Medulla oblongata (tissue), 1 donor: ENCODE results near the gene TXNRD2.

Experiments used
- DNase-seq: peaks from one replicate; pipeline ENCODE4 v3.0.0-alpha.2; 2015; ENCODE audit errors: extremely low spot score

TXNRD2 gene

DNA sequence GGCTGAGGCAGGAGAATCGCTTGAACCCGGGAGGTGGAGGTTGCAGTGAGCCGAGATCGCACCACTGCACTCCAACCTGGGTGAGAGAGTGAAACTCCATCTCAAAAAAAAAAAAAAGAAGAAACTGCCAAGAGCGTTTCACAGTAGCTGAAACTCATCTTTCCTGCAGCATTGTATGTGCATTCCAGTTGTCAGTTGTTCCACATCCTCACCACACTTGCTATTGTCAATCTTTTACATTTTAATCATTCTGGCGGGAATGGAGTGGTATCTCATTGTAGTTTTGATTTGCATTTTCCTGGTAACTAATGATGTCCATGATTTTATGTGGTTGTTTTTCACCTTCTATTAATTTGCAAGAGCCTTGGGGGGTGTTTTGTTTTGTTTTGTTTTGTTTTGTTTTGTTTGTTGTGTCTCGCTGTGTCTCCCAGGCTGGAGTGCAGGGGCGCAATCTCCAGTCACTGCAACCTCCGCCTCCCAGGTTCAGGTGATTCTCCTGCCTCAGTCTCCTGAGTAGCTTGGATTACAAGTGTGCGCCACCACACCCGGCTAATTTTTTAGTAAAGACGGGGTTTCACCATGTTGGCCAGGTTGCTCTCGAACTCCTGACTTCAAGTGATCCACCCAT is 78.9 kb downstream of the TXNRD2 start:
- DNase-seq = no peak

DNA sequence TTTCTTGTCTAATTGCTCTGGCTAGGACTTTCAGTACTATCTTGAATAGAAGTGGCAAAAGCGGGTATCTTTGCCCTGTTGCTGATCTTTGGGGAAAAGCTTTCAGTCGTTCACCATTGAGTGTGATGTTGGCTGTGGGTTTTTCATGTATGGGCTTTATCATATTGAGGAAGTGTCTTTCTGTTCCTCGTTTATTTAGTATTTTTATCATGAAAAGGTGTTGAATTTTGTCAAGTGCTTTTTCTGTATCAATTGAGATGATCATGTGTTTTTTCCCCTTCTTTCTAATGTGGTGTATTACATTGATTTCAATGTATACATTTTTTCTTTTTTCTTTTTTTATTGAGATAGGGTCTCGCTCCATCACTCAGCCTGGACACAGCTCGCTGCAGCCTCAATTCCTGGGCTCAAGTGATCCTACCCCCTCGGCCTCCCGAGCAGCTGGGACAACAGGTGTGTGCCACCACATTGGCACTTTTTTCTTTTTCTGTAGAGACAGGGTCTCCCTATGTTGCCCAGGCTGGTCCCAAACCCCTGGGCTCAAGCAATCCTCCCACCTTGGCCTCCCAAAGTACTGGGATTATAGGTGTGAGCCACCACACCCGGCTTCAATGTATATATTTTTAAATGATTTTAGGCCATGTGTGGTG is 81.6 kb downstream of the TXNRD2 start:
- no peak for DNase-seq

DNA sequence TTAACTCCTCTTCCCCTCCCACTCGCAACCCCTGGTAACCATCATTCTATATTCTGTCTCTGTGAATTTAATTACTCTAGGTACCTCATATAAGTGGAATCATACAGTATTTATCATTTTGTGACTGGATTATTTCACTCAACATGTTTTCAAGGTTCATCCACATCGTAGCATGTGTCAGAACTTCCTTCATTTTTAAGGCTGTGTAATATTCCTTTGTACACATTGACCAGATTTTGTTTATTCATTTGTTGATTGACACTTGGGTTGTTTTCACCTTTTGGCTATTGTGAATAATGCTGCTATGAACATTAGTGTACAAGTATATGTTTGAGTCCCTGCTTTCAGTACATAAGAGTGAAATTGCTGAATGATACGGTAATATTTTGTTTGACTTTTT is 84.2 kb downstream of the TXNRD2 start:
- DNase-seq = no peak

DNA sequence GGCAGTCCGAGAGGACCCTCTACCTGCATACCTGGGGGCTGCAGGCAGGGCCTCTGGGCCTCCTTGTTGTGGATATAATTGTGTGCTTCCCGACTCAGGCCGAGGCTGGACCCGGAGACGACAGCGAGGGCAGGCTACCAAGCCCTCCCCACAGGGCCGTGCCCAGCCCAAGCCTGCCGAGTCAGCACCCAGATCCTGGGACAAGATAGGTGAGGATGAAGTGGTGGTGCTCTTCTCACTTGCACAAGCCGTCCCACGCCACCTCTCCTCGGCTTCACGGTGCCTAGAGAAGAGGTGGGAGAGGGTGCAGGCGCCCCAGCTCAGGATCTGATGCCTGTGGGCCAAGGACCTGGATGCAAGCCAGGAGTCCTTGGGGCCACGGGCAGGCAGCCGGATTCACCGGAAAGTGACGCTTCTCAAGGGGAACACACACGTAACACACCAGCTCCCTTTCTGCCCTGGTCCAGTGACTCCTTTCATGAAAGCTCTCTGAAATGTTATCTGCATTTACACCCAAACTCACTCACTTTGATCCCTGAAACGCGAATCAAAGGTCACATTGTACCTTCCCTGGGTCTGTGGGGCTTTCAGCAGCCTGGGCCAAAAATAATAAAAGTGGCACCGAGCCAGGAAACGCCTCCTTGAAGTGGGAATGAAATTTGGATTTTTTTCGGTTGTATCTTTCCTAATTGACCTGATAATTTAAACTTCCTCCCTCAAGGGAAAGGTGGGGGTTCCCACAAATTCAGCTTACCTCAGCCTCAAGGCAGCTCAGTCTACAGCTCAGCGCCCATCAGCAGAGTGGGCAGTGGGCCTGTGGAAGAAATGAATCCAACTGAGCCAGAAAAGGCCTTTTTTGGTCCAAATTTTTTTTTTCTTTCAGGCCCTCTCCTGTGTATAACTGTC is 85.9 kb downstream of the TXNRD2 start:
- peak; percentile 62 for DNase-seq

DNA sequence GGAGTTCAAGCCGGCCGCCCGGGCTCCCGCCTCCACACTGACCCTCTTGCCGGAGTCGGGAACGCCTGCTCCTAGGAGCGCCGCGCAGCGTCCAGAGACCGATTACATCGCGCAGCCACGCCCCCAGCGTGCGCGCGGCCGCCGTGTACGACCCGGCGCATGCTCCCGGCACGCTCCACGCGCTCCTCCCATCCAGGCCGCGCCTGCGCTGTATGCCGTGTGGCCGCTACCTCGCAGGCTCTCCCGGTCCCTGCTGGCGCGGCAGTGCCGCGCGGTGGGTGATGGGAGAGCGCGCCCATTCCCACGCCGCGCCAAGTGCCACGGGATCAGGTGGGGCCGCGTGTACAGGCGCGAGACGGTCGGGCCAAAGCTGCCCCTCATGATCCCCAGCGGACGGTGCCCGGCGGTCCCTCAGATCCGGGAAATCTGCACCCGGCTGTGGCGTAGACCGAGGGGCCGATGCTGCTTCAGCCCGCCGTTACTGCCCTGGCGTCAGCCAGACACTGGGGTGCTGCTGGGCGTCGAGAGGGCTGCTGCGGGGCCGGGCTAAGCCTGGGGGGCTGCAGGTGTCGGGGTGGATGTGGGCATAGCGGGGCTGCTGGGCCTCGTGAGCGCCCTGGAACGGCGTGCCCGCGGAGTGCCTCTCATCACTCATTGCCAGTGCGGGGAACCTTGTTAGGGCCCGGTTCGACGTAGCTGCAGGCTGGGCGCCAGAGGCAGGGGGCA is 86.7 kb downstream of the TXNRD2 start, which contains the start of the genes GNB1L and RTL10:
TSS of gene GNB1L (minus strand) at position 97 of the 726 bp plus-strand sequence. CDS start 33,519 bp downstream, outside the sequence.
TSS of gene RTL10 (minus strand) at position 97 of the 726 bp plus-strand sequence. CDS start 2,613 bp downstream, outside the sequence.
- DNase-seq = peak; percentile 97

DNA sequence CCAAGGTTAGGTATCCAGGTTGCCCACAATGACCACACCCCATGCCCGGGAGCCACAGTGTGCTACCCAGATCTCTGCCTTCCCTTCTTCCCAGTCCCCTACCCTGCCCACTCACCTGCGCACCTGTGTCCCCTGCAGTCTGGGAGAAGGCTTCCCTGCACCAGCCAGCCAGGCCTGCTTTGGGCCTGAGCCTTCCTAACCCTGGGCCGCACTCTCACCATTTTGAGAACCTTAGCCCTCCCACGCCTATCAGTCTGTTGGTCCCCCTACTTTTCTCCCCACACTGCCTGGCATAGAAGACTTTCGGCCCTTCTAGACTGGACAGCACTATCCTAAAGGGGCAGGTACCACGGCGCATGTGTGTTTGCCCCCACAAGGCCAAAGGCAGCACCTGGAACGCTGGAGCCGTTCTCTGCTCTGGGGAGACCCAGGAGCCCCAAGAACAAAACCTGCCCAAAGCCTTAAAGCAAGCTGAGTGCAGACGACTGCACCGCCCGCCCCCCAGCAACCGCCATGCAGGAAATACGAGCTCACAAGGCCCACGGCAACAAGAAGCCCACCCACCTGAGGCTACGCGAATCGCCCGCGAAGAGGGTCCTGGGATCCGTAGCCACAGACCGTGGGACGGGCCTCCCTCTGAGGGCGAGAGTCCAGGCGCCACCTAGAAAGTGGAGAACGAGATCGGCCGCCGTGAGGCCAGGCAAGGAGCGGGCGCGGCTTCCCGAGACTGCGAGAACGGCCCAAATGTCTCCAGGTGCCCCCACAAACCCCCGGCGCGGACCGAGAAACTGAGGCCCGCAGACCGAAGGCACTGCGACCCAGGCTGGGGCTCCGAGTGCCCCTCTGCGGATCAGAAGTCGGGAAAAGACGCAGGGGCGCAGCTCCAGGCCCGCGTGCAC is 87.5 kb downstream of the TXNRD2 start:
- peak; percentile 13 for DNase-seq

DNA sequence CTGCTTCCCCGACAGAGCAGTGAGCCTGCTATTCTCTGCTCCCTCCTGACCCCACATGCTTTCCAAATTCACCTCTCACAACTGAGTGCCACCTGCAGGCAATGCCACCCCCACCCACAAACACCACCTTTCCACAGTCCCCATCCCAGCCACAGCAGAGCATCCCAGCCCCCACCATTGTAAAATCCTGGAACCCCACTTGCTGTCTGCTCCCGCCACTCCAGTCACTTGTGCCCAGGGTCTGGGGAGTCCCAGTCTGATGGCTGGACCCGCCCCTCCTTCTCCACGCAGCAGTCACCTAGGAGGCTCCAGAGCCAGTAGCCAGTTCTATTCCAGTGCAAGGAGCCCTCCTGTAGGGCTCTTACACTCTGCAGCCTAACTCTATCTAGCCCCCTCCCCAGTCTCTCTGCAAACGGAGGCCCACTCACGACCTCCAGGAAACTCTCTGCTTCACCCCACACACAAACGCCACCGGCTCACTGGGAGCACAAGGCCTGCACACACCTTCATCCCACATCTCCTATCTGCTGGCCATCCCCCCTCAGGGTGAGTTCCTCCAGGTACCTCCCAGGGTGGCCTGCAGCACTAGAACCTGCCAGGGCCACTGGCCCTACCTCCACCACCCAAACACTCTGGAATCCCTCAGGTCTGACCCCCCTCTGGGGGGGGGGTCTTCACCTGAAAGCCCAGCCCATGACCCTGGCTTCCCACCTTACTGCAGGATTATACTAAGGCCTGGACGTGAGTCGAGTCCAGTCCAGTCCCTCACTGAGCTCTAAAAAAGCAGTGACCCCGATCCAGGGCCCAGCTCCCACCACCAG is 88.3 kb downstream of the TXNRD2 start:
- no peak for DNase-seq

DNA sequence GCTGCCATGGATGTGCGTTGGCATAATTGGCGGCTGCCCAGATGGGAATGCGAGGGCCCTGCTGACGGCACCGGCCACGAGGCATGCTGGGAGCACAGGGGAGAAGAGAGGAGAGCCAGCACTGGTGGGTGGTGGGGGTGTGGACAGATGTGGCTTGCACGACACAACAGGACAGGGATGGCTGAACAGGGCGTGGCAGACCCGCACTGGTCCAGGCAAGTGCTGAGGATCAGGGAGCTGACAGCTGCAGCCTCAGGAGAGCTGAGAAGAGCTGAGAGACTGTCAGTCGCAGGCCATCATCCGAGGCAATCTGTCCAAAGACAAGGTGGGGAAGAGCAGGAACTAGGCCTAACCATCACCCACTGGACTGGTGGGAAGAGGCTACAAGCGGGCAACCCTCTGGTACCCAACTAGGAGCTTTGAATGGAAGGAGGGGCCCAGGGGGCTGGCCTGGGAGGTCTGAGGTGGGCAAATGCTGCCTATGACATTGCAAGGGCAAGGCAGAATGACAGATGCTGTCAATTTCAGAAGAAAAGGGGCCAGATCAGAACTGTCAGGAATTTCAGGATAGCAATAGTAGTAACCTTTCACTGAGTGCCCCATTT is 89.3 kb downstream of the TXNRD2 start:
- DNase-seq = no peak

DNA sequence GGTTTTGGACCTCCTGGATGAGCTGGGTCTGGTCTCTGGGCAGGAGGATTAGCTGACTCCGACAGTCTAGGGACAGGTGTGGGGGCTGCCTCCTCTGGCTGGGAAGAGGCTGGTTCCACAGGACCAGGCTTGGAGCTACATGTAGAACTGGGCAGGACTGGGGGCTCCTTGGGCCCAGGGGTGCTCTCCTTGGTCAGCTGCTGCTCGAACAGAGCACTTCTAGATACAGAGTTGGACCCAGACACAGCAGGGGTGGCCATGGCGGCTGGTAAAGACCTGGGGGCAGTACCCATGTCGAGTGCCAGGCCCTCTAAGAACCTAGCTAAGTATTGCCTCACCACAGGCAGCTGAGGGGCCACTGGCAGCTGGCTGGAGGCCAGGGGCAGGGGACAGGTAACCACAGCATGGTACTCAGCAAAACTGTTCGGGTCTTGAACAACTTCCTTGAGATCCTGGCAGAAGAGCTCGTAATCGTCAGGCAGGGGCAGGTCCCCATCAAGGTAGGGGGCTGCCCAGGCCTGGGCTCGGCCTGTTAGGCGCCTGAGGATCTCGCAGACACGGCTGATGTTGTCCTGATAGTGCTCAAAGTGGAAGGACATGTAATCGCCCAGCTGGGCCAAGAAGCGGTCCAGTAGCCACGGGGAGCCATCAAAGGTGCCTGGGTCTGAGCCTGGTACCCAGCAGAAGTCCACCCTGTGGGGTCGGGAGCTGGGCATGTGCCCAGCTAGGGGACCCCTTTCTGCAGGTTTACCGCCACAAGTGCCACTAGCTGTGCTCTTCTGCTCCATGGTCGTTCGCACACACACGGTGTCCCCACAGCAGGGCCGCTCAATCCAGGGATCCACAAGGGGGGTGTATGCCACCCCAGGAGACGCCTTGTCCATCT is 90.1 kb downstream of the TXNRD2 start:
- DNase-seq = no peak

DNA sequence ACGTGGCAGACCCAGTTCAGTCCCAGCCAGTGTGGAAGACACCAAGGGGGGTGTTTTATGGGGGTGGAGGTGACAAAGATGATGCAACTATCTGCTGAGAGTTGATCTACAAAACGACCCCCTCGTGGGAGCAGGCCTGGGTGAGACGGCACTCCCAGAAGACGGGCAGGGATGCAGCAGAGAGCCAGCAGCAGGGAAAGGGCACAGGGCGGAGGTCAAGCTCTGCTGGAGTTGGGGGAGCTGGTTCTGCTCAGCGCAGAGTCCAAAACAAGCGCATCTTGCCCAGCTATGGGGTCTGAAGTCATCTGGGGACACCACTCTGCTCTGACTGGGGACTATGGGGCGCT is 90.9 kb downstream of the TXNRD2 start:
- no peak for DNase-seq

DNA sequence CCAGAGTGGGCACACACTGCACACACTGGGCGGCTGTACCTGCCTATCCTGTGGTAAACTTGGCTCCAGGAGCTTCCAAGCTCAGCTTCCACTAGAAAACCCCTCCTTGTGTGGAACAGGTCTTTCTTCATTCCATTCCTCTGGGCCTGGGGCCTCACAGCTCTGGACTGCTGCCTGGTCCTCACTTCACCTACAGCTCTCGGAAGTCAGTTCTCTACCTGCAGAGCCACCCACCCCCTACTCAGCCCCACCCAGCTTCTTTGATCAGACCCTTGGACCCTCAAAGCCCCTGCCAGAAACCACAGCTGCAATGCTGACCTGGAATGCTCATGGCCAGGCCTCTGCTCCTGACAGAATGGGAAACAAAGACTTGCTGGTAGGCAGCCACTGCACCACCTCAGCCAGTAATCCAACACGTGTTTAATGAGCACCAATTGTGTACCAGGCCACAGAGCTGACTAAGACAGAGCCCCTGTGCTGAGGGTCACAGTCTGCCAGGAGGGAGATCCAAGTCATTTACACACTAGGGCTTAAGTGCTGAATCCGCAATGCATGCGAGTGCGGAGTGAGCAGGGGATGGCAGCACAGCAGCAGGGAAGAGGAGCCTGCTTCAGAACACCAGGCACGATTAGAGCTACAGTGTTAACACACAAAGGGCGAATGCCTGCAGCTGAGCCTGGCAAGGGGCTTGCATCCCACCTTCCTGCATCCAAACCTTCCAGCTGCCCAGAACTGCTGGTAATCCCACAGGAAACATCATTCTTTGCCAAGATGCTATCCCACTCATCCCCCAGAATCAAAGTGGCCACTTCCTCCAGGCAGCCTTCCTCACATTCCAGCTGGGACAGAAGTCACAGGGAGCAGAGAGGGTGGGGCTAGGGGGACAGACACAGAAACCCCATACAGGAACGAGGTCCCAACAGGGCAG is 91.5 kb downstream of the TXNRD2 start:
- DNase-seq = peak; percentile 8

DNA sequence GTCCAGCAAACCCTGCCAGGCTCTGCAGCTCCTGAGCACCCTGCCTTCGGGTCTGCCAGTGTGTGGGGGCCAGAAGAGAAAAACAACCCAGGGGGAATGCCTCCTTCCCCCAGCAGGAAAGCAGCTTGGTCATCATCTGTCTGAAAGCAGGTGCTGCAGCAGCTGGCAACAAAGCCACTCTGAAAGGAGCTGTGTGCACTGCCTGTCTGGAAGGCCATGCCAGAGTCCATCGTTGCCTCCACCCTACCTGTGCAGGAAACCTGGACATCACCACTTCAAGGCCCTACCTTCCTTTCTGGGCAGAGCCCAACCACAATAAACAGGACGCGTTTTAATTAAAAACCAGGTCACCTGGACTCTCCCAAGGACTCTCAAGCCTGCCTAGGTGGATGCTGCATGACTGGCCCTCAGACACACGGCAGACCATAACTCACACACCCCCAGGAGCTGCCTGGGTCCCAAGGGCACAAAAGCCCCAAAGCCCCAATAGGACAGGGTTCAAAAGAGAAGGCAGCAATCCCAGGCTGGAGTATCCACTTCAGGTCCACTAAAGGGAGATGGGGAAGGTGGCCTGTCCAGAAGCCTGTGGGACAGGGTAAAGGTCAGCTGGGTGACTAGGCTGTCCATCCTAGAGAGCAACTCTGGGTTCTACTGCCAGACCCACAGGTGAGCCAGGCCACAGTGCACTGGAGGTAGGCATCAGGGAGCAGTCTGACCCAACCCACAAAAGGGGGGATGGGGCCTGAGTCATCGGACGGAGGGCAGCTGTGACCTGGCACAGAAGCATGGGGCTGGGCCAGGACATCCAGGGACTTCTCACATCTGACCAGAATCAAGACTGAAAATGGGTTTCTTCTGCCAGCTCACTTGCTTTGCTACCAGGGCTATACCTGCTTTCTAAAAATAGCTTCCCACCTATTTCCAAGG is 93.1 kb downstream of the TXNRD2 start:
- no peak for DNase-seq

DNA sequence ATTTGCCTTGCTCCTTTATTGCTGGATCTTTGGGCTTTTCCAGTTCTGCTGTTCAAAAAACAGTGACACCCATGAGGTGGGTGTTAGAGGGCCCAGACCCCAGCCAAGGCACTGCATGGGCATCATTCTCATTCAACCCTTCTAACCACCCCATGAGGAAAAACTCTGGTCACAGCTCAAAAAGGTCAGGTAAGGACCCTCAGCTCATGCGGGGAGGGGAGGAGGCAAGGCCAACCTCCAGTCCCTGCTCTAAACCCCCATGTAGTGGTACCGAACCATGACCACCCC is 94.3 kb downstream of the TXNRD2 start:
- no peak for DNase-seq

DNA sequence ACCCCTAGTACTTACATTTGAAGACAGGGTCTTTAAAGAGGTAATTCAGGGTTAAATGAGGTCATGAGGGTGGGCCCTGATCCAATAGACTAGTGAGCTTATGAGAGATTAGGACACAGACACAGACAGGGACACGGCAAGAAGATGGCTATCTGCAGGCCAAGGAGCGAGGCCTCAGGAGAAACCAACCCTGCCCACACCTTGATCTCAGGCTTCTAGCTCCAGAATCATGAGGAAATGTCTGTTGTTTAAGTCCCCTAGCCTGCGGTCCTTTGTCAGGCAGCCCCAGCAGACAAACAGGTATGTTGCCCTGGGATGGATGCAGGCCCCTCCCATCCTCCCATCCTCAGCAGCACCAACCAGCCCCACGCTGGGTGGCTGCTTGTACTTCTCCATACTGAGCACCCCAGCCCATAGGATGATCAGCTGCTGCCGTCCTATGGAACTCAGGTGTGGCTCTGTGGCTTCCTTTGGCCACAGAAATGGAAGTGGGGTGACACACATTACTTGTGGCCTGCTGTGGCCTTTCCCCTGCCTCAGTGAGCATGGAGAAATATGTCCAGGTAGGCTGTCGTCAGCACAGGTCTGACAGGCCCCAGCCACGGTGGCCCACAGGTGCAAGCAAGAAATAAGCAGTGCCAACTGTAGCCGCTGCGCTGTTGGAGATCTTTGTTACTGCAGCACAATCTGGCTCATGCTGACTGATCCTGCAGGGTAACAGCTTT is 94.8 kb downstream of the TXNRD2 start:
- DNase-seq = no peak

DNA sequence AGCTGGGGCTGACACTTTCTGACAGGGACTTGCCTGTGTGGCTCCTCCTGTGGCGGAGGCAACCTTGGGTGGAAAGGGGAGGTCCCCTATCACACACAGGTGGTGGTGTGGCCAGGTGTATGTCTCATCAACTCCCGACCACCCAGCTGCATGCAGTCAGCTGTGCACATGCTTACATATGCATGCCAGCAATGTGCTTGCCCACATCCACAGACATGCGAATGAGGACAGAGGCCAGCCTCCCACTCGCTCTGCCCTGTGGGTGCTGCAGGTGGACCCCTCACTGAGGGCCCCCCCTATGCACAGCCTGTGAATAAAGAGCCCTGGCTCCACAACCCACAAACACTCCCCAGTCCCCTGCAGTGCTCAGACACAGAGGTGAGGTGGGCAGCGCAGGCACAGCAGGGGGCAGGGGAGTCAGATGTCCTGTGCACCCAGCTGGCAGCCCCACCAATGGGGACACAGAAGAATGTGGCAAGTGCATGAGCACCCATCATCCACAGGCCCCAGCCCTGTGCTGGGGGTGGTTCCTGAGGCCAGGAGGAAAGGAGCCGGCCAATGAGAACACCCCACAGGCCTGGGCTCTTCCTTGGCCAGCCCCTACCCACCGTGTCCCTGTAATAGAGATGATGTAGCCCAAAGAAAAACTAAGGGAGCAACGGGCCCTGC is 96.4 kb downstream of the TXNRD2 start:
- no peak for DNase-seq
